ENCODE data around the gene MFSD12.

- no peak for TF ChIP-seq CTCF (IDR thresholded peaks at IDR 0.05; ENCODE audit: low read length)
- TF ChIP-seq EZH2phosphoT487 (IDR thresholded peaks at IDR 0.05; ENCODE audit: low read length), result no peak
- no peak for TF ChIP-seq EZH2 (optimal IDR thresholded peaks at IDR 0.05; ENCODE audit: low read depth, low read length)
Measured at GRCh38 chr19:3528080-3528479, 29.3 kb downstream of the MFSD12 start.

Data from MM.1S (cell line).